A673 (cell line): ENCODE measurements around the gene MCF2L2. TPM values are rescaled to one million over a fixed set of nuclear protein-coding genes. Genes with fewer than 3 reads are reported as not detected.

Experiments
- BruUV-seq: library from RNA; stranded (reverse); fragments of 400-500 nt; replicated peaks from 2 replicates; lab custom pipeline; 2021; lab: Mats Ljungman, UMichigan
- CTCF ChIA-PET: fragments of 300-600 bp; sonication (Branson Sonifier 250); formaldehyde crosslinking; loops from one replicate; lab custom pipeline; 2022; ENCODE audit warnings: antibody characterized with exemption; lab: Charles Lee
- POLR2A ChIA-PET: fragments of 300-600 bp; sonication (Branson Sonifier 250); formaldehyde crosslinking; loops from one replicate; lab custom pipeline; 2022; ENCODE audit warnings: antibody characterized with exemption; ENCODE audit not compliant: low non-redundant PET; lab: Charles Lee
- DNase-seq: peaks from one replicate; pipeline ENCODE4 v3.0.0-alpha.2; 2015; ENCODE audit warnings: low spot score
- H3K27ac ChIP-seq: fragments of 200-600 bp; sonication (generic); 2 replicates; pipeline ENCODE4 v1.5.1; 2016; ENCODE audit warnings: mixed run types, low read depth, mild to moderate bottlenecking, mixed read lengths, antibody characterized with exemption, low read length; ENCODE audit not compliant: poor library complexity, severe bottlenecking
- H3K27me3 ChIP-seq: fragments of 200-600 bp; sonication (generic); replicated peaks from 2 replicates; pipeline ENCODE4 v1.6.1; 2017; ENCODE audit warnings: mixed run types, low read depth, mild to moderate bottlenecking, mixed read lengths, antibody characterized with exemption, low read length; ENCODE audit not compliant: insufficient read depth, poor library complexity
- H3K36me3 ChIP-seq: fragments of 200-600 bp; sonication (generic); 2 replicates; pipeline ENCODE4 v1.6.1; 2016; ENCODE audit warnings: mixed run types, mild to moderate bottlenecking, mixed read lengths, antibody characterized with exemption, low read length; ENCODE audit not compliant: insufficient read depth, poor library complexity, severe bottlenecking
- H3K4me1 ChIP-seq: fragments of 200-600 bp; sonication (generic); 2 replicates; pipeline ENCODE4 v1.6.1; 2017; ENCODE audit warnings: mixed run types, mild to moderate bottlenecking, mixed read lengths, antibody characterized with exemption, low read length; ENCODE audit not compliant: insufficient read depth, poor library complexity, severe bottlenecking
- H3K4me3 ChIP-seq: fragments of 200-600 bp; sonication (generic); 2 replicates; pipeline ENCODE4 v1.5.1; 2016; ENCODE audit warnings: low read depth, mixed run types, mild to moderate bottlenecking, mixed read lengths, low read length; ENCODE audit not compliant: poor library complexity, severe bottlenecking
- H3K9me3 ChIP-seq: fragments of 200-600 bp; sonication (generic); 2 replicates; pipeline ENCODE4 v1.6.1; 2016; ENCODE audit warnings: mixed run types, low read depth, mild to moderate bottlenecking, mixed read lengths, antibody characterized with exemption, low read length; ENCODE audit not compliant: poor library complexity, severe bottlenecking
- EZH2 ChIP-seq: fragments of 200-600 bp; sonication (generic); IDR thresholded peaks from 2 replicates; pipeline ENCODE4 v1.6.1; 2017; ENCODE audit warnings: borderline replicate concordance, low read depth, mild to moderate bottlenecking, mixed read lengths, antibody characterized with exemption, low read length; ENCODE audit not compliant: poor library complexity, severe bottlenecking
- intact Hi-C: fragments of 100-400 bp; cut with micrococcal nuclease; formaldehyde crosslinking; loops from one replicate; pipeline ENCODE4 v1.10.0; 2022; ENCODE audit not compliant: unreplicated experiment
- total RNA-seq: library from RNA; stranded (reverse); gene quantifications from 2 replicates; pipeline ENCODE4 v1.2.3, GENCODE V29; 2021
- TF ChIP-seq, protein P1 (sequence below): fragments of 300-800, 200-600 bp; sonication (generic); conservative IDR thresholded peaks from 2 replicates; pipeline ENCODE4 v1.5.1; 2017; ENCODE audit warnings: low read depth, mild to moderate bottlenecking, antibody characterized with exemption, low read length, moderate library complexity, mixed read lengths

MCF2L2 gene
- total RNA-seq, 1 experiment from 2014 or later: not detected

DNA sequence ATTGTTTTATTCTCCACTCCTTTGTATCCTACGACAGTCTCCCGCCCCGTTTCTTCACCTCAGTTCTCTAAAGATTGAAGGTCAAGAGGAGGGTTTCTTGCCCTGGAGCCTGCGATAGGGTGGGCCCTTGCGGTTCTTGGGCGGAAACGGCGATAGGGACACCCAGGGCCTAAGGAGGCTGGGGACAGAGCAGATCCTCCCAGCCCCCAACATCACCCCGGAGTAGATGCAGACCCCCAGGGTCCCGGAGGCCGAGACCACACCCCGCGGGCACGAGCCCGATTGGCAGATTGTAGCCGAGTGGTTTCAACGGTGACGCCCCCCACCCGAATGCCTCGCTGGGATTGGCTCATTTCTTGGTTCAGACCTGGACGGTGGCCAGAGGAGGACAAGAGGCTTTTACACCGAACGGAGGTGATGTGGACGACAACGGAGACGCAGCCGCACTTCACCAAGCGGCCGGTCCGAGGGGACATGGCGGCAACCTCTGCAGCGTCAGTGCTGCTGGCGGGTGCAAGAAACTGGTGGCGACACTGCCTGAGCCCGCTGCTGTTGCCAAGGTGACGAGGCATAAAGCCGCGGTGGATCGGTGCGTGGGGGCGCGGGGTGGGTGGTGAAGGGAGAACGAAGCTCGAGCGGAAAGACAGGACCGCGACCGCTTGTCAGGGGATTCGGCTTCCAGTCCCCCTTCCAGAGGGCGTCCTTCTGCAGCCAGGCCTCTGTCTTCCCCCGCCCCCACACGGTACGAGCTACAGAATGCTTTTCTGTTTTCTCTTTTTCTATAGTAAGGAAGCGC lies 19.0 kb upstream of the MCF2L2 start:
- Histone ChIP-seq H3K27me3 (no peaks in the 10 kb centered on the region), H3K9me3 (peaks cover 11% of the 10 kb centered on the region), H3K27ac (peak overlapping the region; percentile 39), H3K36me3 (no peaks in the 10 kb centered on the region), H3K4me3 (peak overlapping the region; percentile 74), H3K4me1 (peaks cover 5% of the 10 kb centered on the region)
- TF ChIP-seq EZH2: no peak
- TF ChIP-seq, protein P1, sequence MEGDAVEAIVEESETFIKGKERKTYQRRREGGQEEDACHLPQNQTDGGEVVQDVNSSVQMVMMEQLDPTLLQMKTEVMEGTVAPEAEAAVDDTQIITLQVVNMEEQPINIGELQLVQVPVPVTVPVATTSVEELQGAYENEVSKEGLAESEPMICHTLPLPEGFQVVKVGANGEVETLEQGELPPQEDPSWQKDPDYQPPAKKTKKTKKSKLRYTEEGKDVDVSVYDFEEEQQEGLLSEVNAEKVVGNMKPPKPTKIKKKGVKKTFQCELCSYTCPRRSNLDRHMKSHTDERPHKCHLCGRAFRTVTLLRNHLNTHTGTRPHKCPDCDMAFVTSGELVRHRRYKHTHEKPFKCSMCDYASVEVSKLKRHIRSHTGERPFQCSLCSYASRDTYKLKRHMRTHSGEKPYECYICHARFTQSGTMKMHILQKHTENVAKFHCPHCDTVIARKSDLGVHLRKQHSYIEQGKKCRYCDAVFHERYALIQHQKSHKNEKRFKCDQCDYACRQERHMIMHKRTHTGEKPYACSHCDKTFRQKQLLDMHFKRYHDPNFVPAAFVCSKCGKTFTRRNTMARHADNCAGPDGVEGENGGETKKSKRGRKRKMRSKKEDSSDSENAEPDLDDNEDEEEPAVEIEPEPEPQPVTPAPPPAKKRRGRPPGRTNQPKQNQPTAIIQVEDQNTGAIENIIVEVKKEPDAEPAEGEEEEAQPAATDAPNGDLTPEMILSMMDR: 0 out of 2 replicates have a peak, but pooled peaks have one; percentile 8
- CTCF ChIA-PET: no interaction called here
- peak; percentile 91 for DNase-seq
- POLR2A ChIA-PET: interaction anchor here (0.6 kb wide), 1 partner anchor 324 kb away, joined by 3 read pairs; no protein-coding TSS in a partner anchor
- no TSS peak for BruUV-seq
- intact Hi-C loops: no loop called here

- Histone ChIP-seq H3K36me3 (no peaks in the 10 kb centered on the region), H3K27ac (no peak overlapping the region), H3K4me3 (peak overlapping the region; percentile 74), H3K9me3 (peaks cover 11% of the 10 kb centered on the region), H3K27me3 (no peaks in the 10 kb centered on the region), H3K4me1 (peaks cover 5% of the 10 kb centered on the region)
- DNase-seq: no peak
- ChIA-PET POLR2A (no interaction called here), CTCF (no interaction called here)
- intact Hi-C loops: no loop called here
- TF ChIP-seq, protein P1: no peak
- BruUV-seq: no TSS peak
These were observed 18.4 kb upstream of the MCF2L2 start for GRCh38 chr3:183446838-183447205.

- intact Hi-C loops: no loop called here
- no TSS peak for BruUV-seq
- no peak for DNase-seq
- Histone ChIP-seq H3K27ac (no peak overlapping the region), H3K9me3 (peaks cover 11% of the 10 kb centered on the region), H3K27me3 (no peaks in the 10 kb centered on the region), H3K36me3 (no peaks in the 10 kb centered on the region), H3K4me3 (no peak overlapping the region), H3K4me1 (peaks cover 5% of the 10 kb centered on the region)
- TF ChIP-seq EZH2: no peak
- TF ChIP-seq, protein P1: no peak
- POLR2A ChIA-PET: no interaction called here
- CTCF ChIA-PET: no interaction called here
These were observed 16.3 kb upstream of the MCF2L2 start for GRCh38 chr3:183444748-183445147.
